OCI-LY7 (cell line): Measurements from ENCODE around the gene SLC6A7. TPM values are rescaled to one million over a fixed set of nuclear protein-coding genes. Genes with fewer than 3 reads are reported as not detected.

Source experiments
- BruUV-seq: library from RNA; stranded (reverse); fragments of 400-500 nt; replicated peaks from 2 replicates; lab custom pipeline; 2021; lab: Mats Ljungman, UMichigan
- CTCF ChIA-PET: fragments of 300-600 bp; sonication (Branson Sonifier 250); formaldehyde crosslinking; loops from one replicate; lab custom pipeline; 2022; ENCODE audit warnings: antibody characterized with exemption; ENCODE audit not compliant: unreplicated experiment; lab: Charles Lee
- POLR2A ChIA-PET: fragments of 300-600 bp; sonication (Branson Sonifier 250); formaldehyde crosslinking; loops from one replicate; lab custom pipeline; 2022; ENCODE audit warnings: antibody characterized with exemption; lab: Charles Lee
- DNase-seq: peaks from one replicate; pipeline ENCODE4 v3.0.0-alpha.2; 2015; ENCODE audit warnings: low spot score
- H2AFZ ChIP-seq: fragments of 200-600 bp; sonication (generic), shearing (Covaris generic); 2 replicates; pipeline ENCODE4 v1.6.1; 2014; ENCODE audit warnings: mild to moderate bottlenecking, antibody characterized with exemption, low read length, moderate library complexity
- H3K27ac ChIP-seq: fragments of 200-600 bp; sonication (generic); 2 replicates; pipeline ENCODE4 v1.5.1; 2014; ENCODE audit warnings: mixed run types, low read depth, mild to moderate bottlenecking, moderate library complexity, low read length, inconsistent platforms; ENCODE audit not compliant: poor library complexity, severe bottlenecking
- H3K36me3 ChIP-seq: fragments of 200-600 bp; sonication (generic); 2 replicates; pipeline ENCODE4 v1.6.1; 2014; ENCODE audit warnings: mild to moderate bottlenecking, antibody characterized with exemption, low read length, moderate library complexity, mixed read lengths; ENCODE audit not compliant: insufficient read depth
- H3K4me1 ChIP-seq: fragments of 200-600 bp; sonication (generic); 2 replicates; pipeline ENCODE4 v1.5.1; 2014; ENCODE audit warnings: mild to moderate bottlenecking, low read length; ENCODE audit not compliant: insufficient read depth, poor library complexity, severe bottlenecking
- H3K4me2 ChIP-seq: fragments of 200-600 bp; sonication (generic); 2 replicates; pipeline ENCODE4 v1.6.1; 2014; ENCODE audit warnings: mild to moderate bottlenecking, low read length
- H3K4me3 ChIP-seq: fragments of 200-600 bp; sonication (generic); 2 replicates; pipeline ENCODE4 v1.5.1; 2014; ENCODE audit warnings: mild to moderate bottlenecking, low read depth, low read length; ENCODE audit not compliant: poor library complexity, severe bottlenecking
- H3K79me2 ChIP-seq: fragments of 200-600 bp; sonication (generic); 2 replicates; pipeline ENCODE4 v1.6.1; 2016; ENCODE audit warnings: low read depth, mild to moderate bottlenecking, low read length, moderate library complexity, mixed read lengths; ENCODE audit not compliant: insufficient read depth
- H3K9me2 ChIP-seq: fragments of 200-600 bp; sonication (generic); 2 replicates; pipeline ENCODE4 v1.6.1; 2016; ENCODE audit warnings: mild to moderate bottlenecking, low read length, mixed read lengths; ENCODE audit not compliant: insufficient read depth
- H3K9me3 ChIP-seq: fragments of 200-600 bp; sonication (generic); 2 replicates; pipeline ENCODE4 v1.6.1; 2014; ENCODE audit warnings: mild to moderate bottlenecking, mixed run types, low read length, mixed read lengths
- H4K20me1 ChIP-seq: fragments of 200-600 bp; sonication (generic); 2 replicates; pipeline ENCODE4 v1.6.1; 2014; ENCODE audit warnings: mild to moderate bottlenecking, antibody characterized with exemption, low read length, moderate library complexity, mixed read lengths; ENCODE audit not compliant: insufficient read depth
- EZH2phosphoT487 ChIP-seq: fragments of 200-600 bp; sonication (generic); IDR thresholded peaks from 2 replicates; pipeline ENCODE4 v1.6.1; 2018; ENCODE audit warnings: low read depth, borderline replicate concordance, mild to moderate bottlenecking, mixed run types, antibody characterized with exemption, low read length, moderate library complexity, mixed read lengths
- intact Hi-C: fragments of 100-400 bp; cut with micrococcal nuclease; formaldehyde crosslinking; loops from one replicate; pipeline ENCODE4 v1.10.0; 2022; ENCODE audit not compliant: unreplicated experiment
- total RNA-seq, 2 experiments: library from RNA; depleted of rRNA in 1 of 2; stranded (reverse); fragments of >200 nt in 1 of 2; shearing (Covaris generic) in 1 of 2; gene quantifications; 2 replicates each; pipeline ENCODE4 v1.2.3, GENCODE V29; 2014 to 2022
- TF ChIP-seq, protein P1 (sequence below): fragments of 200-600 bp; sonication (generic); conservative IDR thresholded peaks from 2 replicates; pipeline ENCODE4 v1.5.1; 2014; ENCODE audit warnings: mild to moderate bottlenecking, antibody characterized with exemption, low read length, moderate library complexity, mixed read lengths

SLC6A7 gene
- total RNA-seq, 2 experiments from 2014 or later: not detected

DNA sequence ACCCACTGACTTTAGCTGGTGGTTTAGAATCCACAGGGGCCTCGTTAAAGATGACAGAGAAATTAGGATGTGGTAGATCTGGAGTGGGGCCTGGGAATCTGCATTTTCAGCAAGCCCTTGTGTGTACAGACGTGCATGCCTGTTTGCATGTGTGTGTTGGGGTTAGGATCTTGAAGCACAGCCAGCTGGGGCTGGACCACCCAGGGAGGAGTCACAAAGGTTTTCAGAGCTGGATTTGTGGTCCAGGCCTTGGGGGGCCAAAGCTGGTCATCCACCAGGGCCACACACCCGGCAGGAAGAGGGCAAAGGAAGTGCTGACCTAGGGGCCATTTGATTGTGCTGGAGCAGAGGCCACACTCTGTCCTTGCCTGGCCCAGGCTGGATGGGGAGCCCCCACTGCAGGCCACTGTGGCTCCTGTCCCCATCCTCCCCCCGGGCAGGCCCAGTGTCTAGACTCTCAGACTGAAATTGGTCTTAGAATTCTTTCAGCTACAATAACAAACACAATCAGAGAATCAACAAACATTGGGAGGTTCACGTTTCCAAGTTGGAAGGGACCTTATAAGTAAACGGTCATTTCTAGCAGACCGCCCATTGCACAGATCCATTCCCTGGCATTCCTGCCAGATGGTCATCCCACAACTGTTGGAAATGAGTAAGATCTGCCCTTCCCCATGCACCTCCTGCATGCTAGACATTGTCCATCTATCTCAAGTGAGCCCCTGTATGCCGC is 13.0 kb upstream of the SLC6A7 start:
- no peak for TF ChIP-seq EZH2phosphoT487
- TF ChIP-seq, protein P1, sequence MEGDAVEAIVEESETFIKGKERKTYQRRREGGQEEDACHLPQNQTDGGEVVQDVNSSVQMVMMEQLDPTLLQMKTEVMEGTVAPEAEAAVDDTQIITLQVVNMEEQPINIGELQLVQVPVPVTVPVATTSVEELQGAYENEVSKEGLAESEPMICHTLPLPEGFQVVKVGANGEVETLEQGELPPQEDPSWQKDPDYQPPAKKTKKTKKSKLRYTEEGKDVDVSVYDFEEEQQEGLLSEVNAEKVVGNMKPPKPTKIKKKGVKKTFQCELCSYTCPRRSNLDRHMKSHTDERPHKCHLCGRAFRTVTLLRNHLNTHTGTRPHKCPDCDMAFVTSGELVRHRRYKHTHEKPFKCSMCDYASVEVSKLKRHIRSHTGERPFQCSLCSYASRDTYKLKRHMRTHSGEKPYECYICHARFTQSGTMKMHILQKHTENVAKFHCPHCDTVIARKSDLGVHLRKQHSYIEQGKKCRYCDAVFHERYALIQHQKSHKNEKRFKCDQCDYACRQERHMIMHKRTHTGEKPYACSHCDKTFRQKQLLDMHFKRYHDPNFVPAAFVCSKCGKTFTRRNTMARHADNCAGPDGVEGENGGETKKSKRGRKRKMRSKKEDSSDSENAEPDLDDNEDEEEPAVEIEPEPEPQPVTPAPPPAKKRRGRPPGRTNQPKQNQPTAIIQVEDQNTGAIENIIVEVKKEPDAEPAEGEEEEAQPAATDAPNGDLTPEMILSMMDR: no peak
- H4K20me1 ChIP-seq: no peaks in the 10 kb centered on the region
- intact Hi-C loops: no loop called here
- BruUV-seq: no TSS peak
- H3K4me2 ChIP-seq: no peak overlapping the region
- CTCF ChIA-PET: no interaction called here
- H3K9me2 ChIP-seq: no peaks in the 10 kb centered on the region
- H3K9me3 ChIP-seq: no peaks in the 10 kb centered on the region
- no peak overlapping the region for H3K4me3 ChIP-seq
- no peaks in the 10 kb centered on the region for H3K4me1 ChIP-seq
- H3K36me3 ChIP-seq: no peaks in the 10 kb centered on the region
- POLR2A ChIA-PET: no interaction called here
- no peaks in the 10 kb centered on the region for H3K79me2 ChIP-seq
- no peak overlapping the region for H2AFZ ChIP-seq
- H3K27ac ChIP-seq: no peak overlapping the region
- DNase-seq: no peak

DNA sequence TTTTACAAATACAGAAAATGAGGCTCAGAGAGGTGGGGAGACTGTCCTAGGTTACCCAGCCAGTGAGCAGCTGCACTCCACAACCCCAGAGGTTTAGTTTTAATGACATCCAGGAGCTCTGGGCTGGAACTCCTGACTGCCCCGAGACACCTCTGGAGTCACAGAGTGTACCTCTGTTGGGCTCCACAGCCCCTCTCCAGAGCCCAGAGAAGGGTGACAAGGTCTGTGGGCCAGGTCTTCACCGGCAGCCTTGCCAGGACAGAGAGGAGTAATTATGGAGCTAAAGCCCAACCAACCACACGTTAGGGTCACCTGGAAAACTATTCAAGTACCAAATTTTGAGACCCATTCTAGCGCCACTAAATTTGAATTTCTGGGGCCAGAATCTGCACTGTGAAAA is 12.1 kb upstream of the SLC6A7 start:
- Histone ChIP-seq H4K20me1 (no peaks in the 10 kb centered on the region), H3K4me2 (no peak overlapping the region), H3K79me2 (no peaks in the 10 kb centered on the region), H3K27ac (no peak overlapping the region), H3K9me3 (no peaks in the 10 kb centered on the region), H3K4me3 (no peak overlapping the region), H3K9me2 (no peaks in the 10 kb centered on the region), H3K4me1 (no peaks in the 10 kb centered on the region), H3K36me3 (no peaks in the 10 kb centered on the region), H2AFZ (no peak overlapping the region)
- intact Hi-C loops: no loop called here
- TF ChIP-seq, protein P1: no peak
- no peak for TF ChIP-seq EZH2phosphoT487
- no peak for DNase-seq
- no TSS peak for BruUV-seq
- ChIA-PET CTCF (no interaction called here), POLR2A (no interaction called here)

DNA sequence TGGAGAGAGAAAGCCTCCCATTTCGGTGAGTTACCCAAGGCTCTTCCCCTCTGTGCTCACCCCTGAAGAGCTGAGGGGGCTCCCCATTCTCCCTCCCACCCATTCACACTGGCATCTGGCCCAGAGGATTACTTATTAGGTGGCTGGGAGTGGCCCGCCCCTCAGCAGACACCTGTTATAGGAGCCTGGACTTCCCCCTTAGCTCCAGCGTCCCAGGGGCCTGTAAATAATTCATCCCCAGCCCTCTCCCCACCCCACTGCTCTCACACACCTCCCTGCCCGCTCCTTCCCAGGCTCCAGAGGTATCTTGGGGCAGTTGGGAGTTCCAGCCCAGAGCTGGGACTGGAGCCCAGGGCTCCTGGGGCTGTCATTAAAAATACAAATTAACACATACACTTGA is 11.6 kb upstream of the SLC6A7 start:
- H3K9me3 ChIP-seq: no peaks in the 10 kb centered on the region
- no peak overlapping the region for H3K27ac ChIP-seq
- no peaks in the 10 kb centered on the region for H3K79me2 ChIP-seq
- no TSS peak for BruUV-seq
- TF ChIP-seq, protein P1: no peak
- no peak for TF ChIP-seq EZH2phosphoT487
- no peak overlapping the region for H2AFZ ChIP-seq
- no peaks in the 10 kb centered on the region for H4K20me1 ChIP-seq
- H3K4me2 ChIP-seq: no peak overlapping the region
- no peak for DNase-seq
- intact Hi-C loops: no loop called here
- CTCF ChIA-PET: no interaction called here
- POLR2A ChIA-PET: no interaction called here
- no peaks in the 10 kb centered on the region for H3K9me2 ChIP-seq
- H3K4me1 ChIP-seq: no peaks in the 10 kb centered on the region
- H3K4me3 ChIP-seq: no peak overlapping the region
- H3K36me3 ChIP-seq: no peaks in the 10 kb centered on the region
